Esophagus muscularis mucosa (tissue), 4 donors: ENCODE measurements around the gene STK35.

Experiments used
- CTCF ChIP-seq, 3 experiments: fragments of 200-600 bp in 2 of 3; fragments of 450-650 bp in 1 of 3; sonication (generic) in 2 of 3; IDR thresholded peaks; one replicate each; pipeline ENCODE4 v1.5.1; 2017 to 2019; ENCODE audit warnings: antibody characterized with exemption in 3 of 3, mild to moderate bottlenecking in 2 of 3, moderate library complexity in 1 of 3
- EP300 ChIP-seq: sonication (generic); formaldehyde crosslinking; IDR thresholded peaks from one replicate; pipeline ENCODE4 v1.6.1; 2017; ENCODE audit warnings: antibody characterized with exemption
- POLR2A ChIP-seq: fragments of 450-650 bp; IDR thresholded peaks from one replicate; pipeline ENCODE4 v1.6.1; 2017; ENCODE audit warnings: antibody characterized with exemption, moderate library complexity, mild to moderate bottlenecking, low read depth
- POLR2AphosphoS5 ChIP-seq, 2 donors: sonication (generic); formaldehyde crosslinking; IDR thresholded peaks; one replicate each; pipeline ENCODE4 v1.6.1; 2017; ENCODE audit warnings: antibody characterized with exemption in 2 of 2

- TF ChIP-seq POLR2A (peak; percentile 92), CTCF (IDR thresholded peaks at IDR 0.05) (no peak), POLR2AphosphoS5 (IDR thresholded peaks at IDR 0.05) (peak; percentile 72 to 91), EP300 (no peak)
These were observed 1.2 kb downstream of the STK35 start for GRCh38 chr20:2102585-2103460.
